Lower leg skin (tissue), 4 donors: ENCODE data around the gene LRRFIP1. TPM values are rescaled to one million over a fixed set of nuclear protein-coding genes. Genes with fewer than 3 reads are reported as not detected.

Source experiments
- DNase-seq, 2 donors: peaks; one replicate each; pipeline ENCODE4 v3.0.0-alpha.2; 2019; ENCODE audit warnings: low spot score in 2 of 2
- H3K4me3 ChIP-seq: fragments of 200-600 bp; sonication (generic); 2 replicates; pipeline ENCODE4 v1.5.1; 2017; ENCODE audit warnings: mild to moderate bottlenecking, low read depth; ENCODE audit not compliant: poor library complexity, severe bottlenecking
- POLR2A ChIP-seq, 2 donors: fragments of 450-650 bp; IDR thresholded peaks; one replicate each; pipeline ENCODE4 v1.6.1; 2016 to 2017; ENCODE audit warnings: antibody characterized with exemption in 2 of 2, mild to moderate bottlenecking in 1 of 2, moderate library complexity in 1 of 2
- WGBS, 2 donors: methylation state at CpG; one replicate each; pipeline ENCODE4 v1.1.5; 2018; 5-methylcytosine and 5-hydroxymethylcytosine counted together
- intact Hi-C: fragments of 100-400 bp; cut with DNase I; formaldehyde crosslinking; loops from one replicate; pipeline ENCODE4 v1.15.0; 2023; ENCODE audit warnings: low total_unique reads
- total RNA-seq, 4 donors: library from RNA; depleted of rRNA; stranded (reverse); fragments of >200 nt; gene quantifications; one replicate each; pipeline ENCODE4 v1.1.0, GENCODE V29; 2016
- TF ChIP-seq, protein P1 (sequence below), 3 donors: fragments of 450-650 bp; IDR thresholded peaks; one replicate each; pipeline ENCODE4 v1.5.1; 2016; ENCODE audit warnings: antibody characterized with exemption in 3 of 3, mild to moderate bottlenecking in 3 of 3, moderate library complexity in 2 of 3

The LRRFIP1 gene
- total RNA-seq, 4 donors from 2014 or later, result 45.5 to 88.0 (median 67.5) TPM

DNA sequence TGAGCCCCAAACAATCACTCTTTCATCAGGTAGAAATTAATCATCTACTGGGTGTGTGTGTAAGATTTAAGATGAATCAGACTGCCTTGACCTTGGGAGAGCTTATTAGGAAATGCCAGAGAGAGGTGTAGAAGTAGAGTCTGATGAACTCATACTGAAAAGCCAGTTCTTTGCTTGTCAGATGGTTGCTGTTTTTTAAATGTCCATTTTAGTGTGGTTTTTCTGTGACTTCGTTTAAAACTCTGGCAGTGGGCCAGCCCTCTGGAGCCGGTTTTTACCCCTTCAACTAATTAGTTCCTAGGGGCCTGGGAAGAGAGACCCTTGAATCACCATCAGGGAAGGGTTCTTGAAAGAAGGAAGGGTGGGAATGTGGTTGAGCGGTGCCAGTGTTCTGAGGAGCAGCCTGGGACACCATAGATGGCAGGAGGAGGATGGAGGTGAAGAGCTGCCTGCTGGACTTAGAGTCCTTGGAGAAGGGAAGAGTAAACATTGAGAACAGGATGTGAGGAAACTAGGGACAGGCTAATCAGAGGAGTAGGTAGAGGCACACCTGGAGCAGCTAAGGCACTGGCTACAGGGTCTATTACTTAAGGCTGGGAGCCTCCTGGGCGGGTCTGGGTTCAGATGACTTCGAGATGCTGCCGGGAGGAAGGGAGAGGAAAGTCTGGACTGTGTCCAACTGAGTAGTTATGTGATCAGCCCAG lies 66.1 kb downstream of the LRRFIP1 start:
- TF ChIP-seq, protein P1, sequence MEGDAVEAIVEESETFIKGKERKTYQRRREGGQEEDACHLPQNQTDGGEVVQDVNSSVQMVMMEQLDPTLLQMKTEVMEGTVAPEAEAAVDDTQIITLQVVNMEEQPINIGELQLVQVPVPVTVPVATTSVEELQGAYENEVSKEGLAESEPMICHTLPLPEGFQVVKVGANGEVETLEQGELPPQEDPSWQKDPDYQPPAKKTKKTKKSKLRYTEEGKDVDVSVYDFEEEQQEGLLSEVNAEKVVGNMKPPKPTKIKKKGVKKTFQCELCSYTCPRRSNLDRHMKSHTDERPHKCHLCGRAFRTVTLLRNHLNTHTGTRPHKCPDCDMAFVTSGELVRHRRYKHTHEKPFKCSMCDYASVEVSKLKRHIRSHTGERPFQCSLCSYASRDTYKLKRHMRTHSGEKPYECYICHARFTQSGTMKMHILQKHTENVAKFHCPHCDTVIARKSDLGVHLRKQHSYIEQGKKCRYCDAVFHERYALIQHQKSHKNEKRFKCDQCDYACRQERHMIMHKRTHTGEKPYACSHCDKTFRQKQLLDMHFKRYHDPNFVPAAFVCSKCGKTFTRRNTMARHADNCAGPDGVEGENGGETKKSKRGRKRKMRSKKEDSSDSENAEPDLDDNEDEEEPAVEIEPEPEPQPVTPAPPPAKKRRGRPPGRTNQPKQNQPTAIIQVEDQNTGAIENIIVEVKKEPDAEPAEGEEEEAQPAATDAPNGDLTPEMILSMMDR (IDR thresholded peaks at IDR 0.05), result no peak
- TF ChIP-seq POLR2A (IDR thresholded peaks at IDR 0.05), result no peak
- WGBS, 2 donors, result 22 to 32% methylated on average over 6 of the region's 6 CpGs
- intact Hi-C loops, result no loop called here
- DNase-seq, result peak in 1 of 2 donors; percentile 85
- H3K4me3 ChIP-seq, result no peak overlapping the region

DNA sequence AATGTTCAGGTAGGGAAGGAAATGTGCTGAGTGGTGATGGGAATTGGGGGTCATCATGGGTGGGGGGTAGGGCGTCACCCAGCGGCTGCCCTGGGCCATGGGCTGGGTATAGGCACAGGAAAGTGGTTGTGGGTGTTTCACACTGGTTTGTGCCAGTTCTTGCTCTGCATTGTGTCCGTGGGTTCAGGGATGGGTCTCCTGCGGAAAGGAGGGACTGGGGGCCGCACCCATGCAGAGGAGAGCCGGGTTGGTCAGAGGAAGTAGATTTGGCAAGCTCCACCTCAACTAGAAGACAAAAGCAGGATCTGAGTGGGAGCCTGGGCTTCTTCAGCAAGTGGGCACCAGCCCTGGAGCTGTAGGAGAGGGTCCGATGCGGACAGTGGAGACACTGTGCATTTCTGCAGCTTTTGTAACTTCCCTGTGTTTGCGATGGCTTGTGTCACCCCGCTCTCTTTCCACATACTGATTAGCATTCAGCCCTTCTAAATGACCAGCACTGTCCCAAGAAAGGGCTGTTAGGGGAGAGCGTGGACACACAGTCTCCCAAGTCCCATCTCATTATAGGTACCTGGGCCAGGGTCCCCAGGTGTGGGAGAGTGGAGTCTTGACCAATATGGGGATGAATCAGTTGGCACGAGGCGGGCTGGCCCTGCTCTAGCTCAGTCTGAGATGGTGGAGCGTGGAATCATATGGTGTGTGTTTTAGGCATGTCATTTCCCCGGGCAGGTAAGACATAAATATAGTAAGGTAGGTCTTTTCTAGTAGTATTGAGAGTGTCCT lies 67.2 kb downstream of the LRRFIP1 start:
- H3K4me3 ChIP-seq, result no peak overlapping the region
- peak in 1 of 2 donors; percentile 89 for DNase-seq
- intact Hi-C loops, result no loop called here
- 47 to 53% methylated on average over 15 of the region's 15 CpGs for WGBS, 2 donors
- no peak for TF ChIP-seq POLR2A (IDR thresholded peaks at IDR 0.05)
- TF ChIP-seq, protein P1 (IDR thresholded peaks at IDR 0.05), result no peak

DNA sequence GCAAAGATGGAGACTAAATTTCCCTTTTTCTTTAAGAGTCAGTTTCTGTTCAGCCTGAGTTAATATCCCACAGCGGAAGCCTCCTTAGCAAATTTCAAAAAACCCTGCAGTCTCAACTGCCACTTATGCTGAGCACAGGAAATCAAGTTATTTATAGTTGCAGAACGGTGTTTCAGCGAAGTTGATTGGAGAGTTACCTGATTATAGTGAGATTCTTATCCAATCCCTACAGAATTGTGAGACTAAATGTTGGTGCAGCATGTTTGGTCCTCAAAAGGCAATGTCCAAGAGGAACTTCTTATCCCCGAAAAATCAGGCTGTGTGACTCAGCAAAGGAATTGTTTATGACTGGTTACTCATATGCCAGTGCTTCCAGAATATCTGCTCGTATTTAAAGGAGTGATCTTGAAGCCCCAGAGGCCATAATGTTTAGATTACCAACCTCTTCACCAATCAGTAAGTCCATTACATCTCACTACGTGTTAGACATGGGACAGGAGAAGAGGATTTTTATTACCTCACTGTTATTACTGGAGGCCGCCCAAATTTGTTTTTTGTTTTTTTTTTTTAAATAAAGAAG lies 67.9 kb downstream of the LRRFIP1 start:
- TF ChIP-seq, protein P1 (IDR thresholded peaks at IDR 0.05), result no peak
- TF ChIP-seq POLR2A (IDR thresholded peaks at IDR 0.05), result no peak
- 10 to 17% methylated on average over 7 of the region's 7 CpGs for WGBS, 2 donors
- no peak overlapping the region for H3K4me3 ChIP-seq
- DNase-seq, result no peak
- intact Hi-C loops, result no loop called here

DNA sequence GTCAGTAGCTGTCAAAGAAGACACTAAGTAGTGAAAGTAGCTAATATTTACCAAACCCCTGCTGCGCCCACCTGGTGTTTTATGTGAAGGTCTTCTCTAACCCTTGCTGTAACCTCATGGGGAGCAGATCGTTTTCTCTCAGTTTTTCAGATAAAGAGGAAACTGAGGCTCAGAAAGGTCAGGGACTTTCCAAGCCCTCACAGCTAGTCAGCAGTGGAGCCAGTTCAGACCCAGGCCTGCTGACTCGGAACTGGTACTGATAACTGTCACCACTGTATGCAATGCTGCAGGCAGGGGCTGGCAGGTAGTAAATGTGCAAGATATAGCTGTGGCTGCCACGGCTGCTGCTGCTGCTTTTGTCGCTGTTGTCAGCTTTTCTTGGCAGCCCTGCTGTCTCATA lies 69.1 kb downstream of the LRRFIP1 start:
- 44% methylated on average over 5 of the region's 5 CpGs for WGBS, 2 donors
- intact Hi-C loops, result no loop called here
- DNase-seq, result peak in 1 of 2 donors; percentile 84
- TF ChIP-seq, protein P1 (IDR thresholded peaks at IDR 0.05), result no peak
- no peak for TF ChIP-seq POLR2A (IDR thresholded peaks at IDR 0.05)
- no peak overlapping the region for H3K4me3 ChIP-seq

DNA sequence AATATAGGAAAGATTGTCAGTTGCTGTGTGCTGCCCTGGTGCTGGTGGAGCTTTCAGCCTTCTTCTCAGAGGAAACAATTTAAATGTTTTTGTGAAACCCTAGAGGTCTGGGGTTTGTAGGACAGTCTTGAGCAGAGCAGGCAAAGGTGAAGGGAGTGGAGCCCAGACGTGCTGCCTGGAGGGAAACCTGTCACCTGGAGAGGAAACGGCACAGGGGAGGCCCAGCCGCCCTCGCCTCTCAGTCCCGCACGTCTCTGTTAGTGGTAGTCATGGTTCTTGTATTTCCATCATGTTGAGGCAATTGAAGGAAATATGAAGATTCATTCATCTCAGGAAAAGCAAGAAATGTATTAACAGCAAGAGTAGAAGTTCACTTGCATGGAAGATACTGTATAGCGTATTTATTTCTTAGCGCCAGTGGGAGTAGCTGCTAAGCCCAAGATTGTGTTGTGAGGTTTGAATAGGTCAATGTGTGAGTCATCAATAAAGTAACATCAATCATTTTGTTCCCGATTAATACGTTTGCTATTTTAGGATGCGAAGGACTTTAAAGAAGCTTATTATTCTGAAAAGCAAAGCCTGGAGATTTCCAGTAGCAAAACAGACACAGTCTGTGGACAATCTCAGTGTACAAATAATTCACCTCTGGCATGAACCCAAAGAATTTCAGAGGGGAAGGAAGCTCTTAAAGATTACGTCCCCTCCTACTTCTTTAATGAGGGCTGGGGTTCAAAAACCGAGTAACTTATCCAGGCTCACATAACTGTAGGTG lies 70.4 kb downstream of the LRRFIP1 start:
- WGBS, 2 donors, result 38 to 45% methylated on average over 13 of the region's 13 CpGs
- DNase-seq, result peak in 1 of 2 donors; percentile 69
- intact Hi-C loops, result no loop called here
- H3K4me3 ChIP-seq, result no peak overlapping the region
- no peak for TF ChIP-seq POLR2A (IDR thresholded peaks at IDR 0.05)
- TF ChIP-seq, protein P1 (IDR thresholded peaks at IDR 0.05), result no peak
